ENCODE data around the gene CSTPP1. TPM values are rescaled to one million over a fixed set of nuclear protein-coding genes. Genes with fewer than 3 reads are reported as not detected.
"Not testable (repeated sequence)": the region's sequence is repeated elsewhere in the genome, so short reads cannot be mapped to it uniquely, and the experiment has no call there.

The CSTPP1 gene
- total RNA-seq, 1 donor from 2014 or later: 32.8 TPM

GRCh38 chr11:47071341-47071740 lies 134.8 kb downstream of the CSTPP1 start:
- Histone ChIP-seq H3K36me3 (no peaks in the 10 kb centered on the region), H3K27me3 (ENCODE audit: low read depth) (no peaks in the 10 kb centered on the region), H3K27ac (no peak overlapping the region), H3K9me3 (no peaks in the 10 kb centered on the region), H3K4me3 (no peak overlapping the region), H3K4me1 (no peaks in the 10 kb centered on the region)
- DNase-seq (no peak), ATAC-seq (no peak)
- no peak for TF ChIP-seq CTCF (IDR thresholded peaks at IDR 0.05)
- intact Hi-C loops (cut with DNase I): no loop called here

DNA sequence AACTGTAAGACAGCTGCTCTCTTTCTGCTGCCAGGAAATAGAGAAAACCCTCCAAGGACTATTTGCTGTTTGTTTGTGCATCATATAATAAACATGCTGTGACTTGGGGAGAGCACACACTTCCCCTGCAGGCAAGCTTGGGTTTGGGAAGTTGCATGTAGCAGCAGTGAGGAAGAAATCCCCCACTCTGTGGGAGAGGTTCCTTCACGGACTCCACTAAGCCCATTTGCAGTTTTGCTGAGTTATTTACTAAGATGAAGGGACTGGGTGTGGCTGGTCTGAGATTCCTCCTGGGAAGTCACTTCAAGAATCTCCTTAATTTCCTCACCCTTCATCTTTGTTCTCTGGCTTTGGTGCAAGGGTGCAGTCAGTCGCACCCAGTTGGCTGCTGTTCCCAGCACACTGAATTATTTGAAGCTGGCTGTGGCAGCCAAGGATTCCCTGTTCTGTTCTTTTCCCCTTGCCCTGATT lies 135.3 kb downstream of the CSTPP1 start:
- Histone ChIP-seq H3K36me3 (no peaks in the 10 kb centered on the region), H3K4me1 (no peaks in the 10 kb centered on the region), H3K9me3 (no peaks in the 10 kb centered on the region), H3K4me3 (no peak overlapping the region), H3K27me3 (ENCODE audit: low read depth) (no peaks in the 10 kb centered on the region), H3K27ac (no peak overlapping the region)
- no peak for ATAC-seq
- no peak for DNase-seq
- intact Hi-C loops (cut with DNase I): no loop called here
- no peak for TF ChIP-seq CTCF (IDR thresholded peaks at IDR 0.05)

- DNase-seq: no peak
- Histone ChIP-seq H3K27me3 (ENCODE audit: low read depth) (no peaks in the 10 kb centered on the region), H3K27ac (no peak overlapping the region), H3K36me3 (no peaks in the 10 kb centered on the region), H3K4me1 (no peaks in the 10 kb centered on the region), H3K4me3 (no peak overlapping the region), H3K9me3 (no peaks in the 10 kb centered on the region)
- no peak for TF ChIP-seq CTCF (IDR thresholded peaks at IDR 0.05)
- intact Hi-C loops (cut with DNase I): no loop called here
- ATAC-seq: no peak
Observed at GRCh38 chr11:47078751-47079521, 142.4 kb downstream of the CSTPP1 start.

GRCh38 chr11:47080775-47081174 lies 144.2 kb downstream of the CSTPP1 start:
- H3K9me3 ChIP-seq; H3K27ac ChIP-seq; H3K36me3 ChIP-seq; H3K4me1 ChIP-seq; intact Hi-C loops (cut with DNase I); ATAC-seq; H3K4me3 ChIP-seq; DNase-seq; H3K27me3 ChIP-seq (ENCODE audit: low read depth): not testable (repeated sequence)

DNA sequence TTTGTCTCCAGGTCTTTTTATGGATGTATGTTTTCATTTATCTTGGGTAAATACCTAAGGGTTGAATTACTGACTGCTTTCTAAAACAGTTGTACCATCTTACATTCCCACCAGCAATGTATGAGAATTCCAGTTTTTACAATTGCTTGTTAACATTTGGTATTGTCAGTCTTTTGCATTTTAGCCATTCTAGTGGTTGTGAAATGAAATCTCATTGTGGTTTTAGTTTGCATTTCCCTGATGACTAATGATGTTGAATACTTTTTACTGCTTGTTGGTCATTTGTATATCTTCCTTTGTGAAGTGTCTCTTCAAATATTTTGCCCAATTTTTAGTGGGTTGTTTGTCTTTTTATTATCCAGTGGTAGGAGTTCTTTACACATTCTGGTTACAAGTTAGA lies 147.4 kb downstream of the CSTPP1 start:
- DNase-seq (no peak), ATAC-seq (no peak)
- Histone ChIP-seq H3K4me3 (no peak overlapping the region), H3K27ac (no peak overlapping the region), H3K27me3 (ENCODE audit: low read depth) (no peaks in the 10 kb centered on the region), H3K9me3 (no peaks in the 10 kb centered on the region), H3K36me3 (no peaks in the 10 kb centered on the region), H3K4me1 (no peaks in the 10 kb centered on the region)
- TF ChIP-seq CTCF (IDR thresholded peaks at IDR 0.05): no peak
- intact Hi-C loops (cut with DNase I): no loop called here

- TF ChIP-seq CTCF (IDR thresholded peaks at IDR 0.05): no peak
- Histone ChIP-seq H3K27ac (no peak overlapping the region), H3K4me3 (no peak overlapping the region), H3K9me3 (no peaks in the 10 kb centered on the region), H3K36me3 (no peaks in the 10 kb centered on the region), H3K27me3 (ENCODE audit: low read depth) (no peaks in the 10 kb centered on the region), H3K4me1 (no peaks in the 10 kb centered on the region)
- intact Hi-C loops (cut with DNase I): no loop called here
- DNase-seq (no peak), ATAC-seq (peak in 1 of 2 donors; percentile 32)
Observed at GRCh38 chr11:47087801-47088200, 151.2 kb downstream of the CSTPP1 start.

All from lower lobe of right lung (tissue), 2 donors.